ENCODE measurements around the gene GRP.

Gene GRP

DNA sequence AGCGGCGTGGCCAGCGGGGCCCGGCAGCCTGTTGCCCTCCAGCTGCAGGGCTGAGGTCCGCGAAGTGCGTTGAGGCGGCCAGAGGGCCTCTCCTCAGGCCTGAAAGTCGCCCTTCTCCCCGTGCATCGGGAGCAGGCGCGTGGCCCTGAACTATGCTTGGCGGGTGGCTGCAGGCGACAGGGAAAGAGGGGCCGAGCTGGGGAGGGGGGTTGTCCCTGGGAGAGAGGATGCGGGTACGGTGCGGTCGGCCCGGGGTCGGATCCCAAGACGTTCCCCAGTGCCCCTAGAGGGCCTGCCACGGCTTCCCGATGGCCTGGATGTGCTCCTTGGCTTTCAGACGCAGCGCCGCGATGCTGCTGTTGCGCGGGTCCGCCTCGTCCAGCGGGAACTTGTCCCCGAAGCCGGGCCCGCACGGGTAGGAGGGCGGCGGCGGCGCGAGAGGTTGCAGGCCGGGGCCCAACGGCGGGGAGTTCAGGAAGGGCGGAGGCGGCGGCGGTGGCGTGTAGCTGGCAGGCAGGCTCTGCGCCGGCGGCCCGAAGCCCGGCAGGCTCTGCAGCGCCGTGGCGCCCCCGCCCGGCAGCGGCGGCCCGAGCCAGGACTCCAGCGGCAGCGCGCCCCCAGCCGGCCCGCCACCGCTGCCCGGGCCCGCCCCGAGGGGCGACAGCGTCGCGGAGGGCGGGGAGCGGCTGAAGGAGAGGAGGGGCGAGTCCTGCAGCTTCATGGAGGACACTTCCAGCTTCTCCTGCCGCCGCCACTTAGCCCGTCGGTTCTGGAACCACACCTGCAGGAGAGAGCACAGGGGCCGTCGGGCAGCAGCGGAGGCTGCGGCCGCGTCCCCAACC is 49.0 kb downstream of the GRP start:
- DNase-seq: peak; percentile 58

DNA sequence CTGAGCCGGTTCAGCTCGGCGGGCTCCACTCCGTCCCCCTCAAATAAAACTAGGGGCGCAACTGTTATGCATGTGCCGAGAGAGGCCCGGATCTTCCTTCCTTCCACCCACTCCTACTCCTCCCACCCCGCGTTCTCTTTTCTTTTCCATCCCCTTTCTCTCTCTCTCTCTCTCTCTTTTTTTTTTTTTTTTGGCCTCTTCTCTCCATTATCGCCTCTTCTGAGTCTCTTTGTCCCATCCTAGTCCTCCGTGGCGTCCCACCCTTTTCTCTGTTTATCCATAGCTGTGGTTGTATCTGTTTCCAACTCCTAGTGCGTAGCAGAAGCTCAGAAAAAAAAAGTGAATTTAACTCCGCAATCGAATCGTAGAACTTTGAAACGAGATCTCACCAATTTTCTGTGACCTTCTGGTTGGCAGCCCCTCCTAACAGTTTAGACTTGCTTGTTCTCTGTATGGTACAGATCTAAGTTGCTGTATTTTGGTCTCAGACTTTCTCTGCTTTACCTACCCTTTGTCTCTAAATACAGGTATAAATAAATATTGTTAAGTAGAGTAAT is 49.7 kb downstream of the GRP start:
- no peak for DNase-seq

DNA sequence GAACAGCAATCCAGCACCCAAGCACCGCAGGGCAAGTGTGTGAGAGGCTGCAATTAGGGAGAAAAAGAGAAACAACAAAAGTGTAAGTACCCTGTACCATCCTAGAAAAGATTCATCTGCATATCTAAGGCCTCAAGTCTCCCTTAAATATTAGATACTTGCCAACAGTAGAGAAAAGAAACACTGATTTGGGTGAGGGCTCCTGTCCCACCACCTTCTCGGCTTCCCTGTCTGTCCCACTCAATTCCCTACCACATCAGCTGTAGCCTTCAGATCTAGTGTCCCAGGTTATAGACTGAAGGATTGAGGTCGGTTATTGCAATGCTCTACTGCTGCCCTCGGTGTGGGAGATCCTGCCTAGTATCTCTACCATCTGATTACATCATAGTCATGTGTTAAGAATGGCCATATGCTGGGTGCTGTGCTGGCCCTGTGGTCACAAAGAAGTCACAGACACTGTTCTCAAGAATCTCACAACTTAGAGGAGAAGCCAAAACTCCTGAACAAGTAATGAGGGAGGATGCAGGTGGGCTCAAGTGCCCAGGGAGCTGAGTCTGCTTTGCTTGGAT is 50.8 kb downstream of the GRP start:
- no peak for DNase-seq

DNA sequence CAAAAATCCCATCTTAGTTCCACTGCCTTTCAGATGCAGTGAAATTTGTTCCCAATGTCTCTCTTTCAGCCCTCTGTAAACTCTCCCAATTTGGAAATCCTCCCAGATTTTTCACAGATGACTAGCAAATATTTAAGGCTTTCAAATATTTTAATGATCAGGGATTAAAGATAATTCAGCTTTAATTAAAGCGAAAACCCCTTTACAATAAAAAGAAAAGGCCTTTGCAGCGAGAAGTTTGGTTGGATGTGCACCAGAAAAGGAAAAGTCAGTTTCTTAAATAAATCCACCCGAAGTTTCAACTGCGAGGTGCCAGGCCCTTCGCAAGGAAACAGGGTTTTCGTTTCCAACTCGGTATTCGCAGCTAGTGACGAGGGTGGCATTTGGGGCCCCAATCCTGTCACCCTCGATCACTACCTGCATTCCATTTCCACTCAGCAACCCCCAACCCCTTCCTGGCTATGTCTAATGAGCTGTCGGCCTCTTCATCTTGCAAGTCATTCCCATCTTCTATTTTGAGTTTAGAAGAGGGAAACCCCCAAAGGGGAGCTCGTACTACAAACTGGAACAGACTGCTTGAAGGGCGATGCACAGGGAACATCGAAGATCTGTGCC is 51.8 kb downstream of the GRP start:
- DNase-seq: no peak

DNA sequence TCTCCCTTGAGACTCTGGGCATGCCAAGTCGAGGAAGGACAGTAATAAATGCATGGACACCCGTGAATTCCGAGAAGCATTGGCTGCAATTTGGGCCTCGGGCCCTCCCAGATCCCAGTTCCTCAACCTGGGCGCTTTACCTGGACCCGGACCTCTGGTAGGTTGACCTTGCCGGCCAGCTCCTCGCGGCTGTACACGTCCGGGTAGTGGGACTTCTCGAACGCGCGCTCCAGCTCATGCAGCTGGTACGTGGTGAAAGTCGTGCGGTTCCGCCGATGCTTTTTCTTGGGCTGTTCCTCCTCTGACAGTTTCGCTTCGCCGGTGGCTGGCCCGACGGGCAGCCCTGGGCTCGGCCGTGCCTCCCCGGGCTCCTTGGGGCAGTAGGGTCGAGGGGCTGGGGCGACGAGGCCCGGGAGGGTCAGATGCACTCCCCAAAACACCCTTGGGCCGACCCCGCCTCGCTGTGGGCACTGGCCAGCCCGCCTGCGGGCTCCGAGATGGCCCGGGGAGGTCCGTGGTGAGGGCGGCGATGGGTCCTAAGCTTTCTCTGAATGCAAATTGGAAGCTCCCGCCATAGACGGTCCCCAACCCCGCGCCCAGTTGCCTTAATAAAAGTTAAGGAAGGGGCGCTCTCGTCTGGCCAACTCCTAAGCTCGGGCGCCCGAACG is 52.4 kb downstream of the GRP start:
- DNase-seq: no peak

DNA sequence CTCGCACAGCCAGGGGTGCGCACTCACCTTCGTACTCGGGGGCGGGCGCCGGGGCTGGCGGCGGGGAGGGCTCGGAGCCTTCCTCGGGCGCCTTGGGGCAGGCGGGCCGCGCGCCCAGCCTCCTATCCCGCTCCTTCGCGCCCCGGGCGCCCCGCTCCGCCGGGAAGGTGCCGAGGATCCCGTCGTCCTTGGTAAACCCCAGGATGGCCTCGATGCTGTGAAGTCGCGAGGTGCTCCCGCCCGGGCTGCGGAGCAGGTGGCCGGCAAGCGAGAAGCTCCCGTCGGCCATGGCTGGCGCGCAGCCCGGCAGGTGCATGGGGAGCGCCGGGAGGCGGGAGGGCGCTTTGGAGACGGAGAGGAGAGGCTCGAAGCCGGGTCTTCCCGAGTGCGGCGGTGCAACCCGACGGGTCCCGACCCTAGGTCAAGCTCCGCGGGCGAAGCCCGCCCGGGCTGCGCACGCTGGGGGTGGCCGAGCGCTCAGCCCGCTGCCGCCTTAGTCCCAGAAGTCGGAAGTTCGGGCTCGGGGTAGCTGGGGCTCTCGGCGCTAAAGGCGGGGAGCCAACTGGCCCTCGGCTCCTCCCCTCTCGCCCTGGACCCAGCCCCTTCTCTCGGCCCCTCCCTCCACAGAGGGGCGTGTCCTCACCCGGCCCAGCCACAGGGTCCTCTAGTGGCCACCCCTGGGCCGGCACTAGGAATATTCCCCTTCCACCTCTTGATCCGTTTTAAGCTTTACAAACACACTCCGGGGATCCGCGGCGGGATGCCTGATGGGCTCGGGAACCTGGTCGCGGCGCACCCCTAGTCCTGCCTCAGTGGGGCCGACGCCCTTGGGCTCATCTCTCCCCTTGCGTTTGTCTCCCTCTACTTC is 53.2 kb downstream of the GRP start, which contains the start of gene RAX:
Gene RAX, minus strand, starts transcription at position 564 of the 868 bp plus-strand sequence. Its CDS starts 248 bp downstream, at position 316.
- DNase-seq: no peak

DNA sequence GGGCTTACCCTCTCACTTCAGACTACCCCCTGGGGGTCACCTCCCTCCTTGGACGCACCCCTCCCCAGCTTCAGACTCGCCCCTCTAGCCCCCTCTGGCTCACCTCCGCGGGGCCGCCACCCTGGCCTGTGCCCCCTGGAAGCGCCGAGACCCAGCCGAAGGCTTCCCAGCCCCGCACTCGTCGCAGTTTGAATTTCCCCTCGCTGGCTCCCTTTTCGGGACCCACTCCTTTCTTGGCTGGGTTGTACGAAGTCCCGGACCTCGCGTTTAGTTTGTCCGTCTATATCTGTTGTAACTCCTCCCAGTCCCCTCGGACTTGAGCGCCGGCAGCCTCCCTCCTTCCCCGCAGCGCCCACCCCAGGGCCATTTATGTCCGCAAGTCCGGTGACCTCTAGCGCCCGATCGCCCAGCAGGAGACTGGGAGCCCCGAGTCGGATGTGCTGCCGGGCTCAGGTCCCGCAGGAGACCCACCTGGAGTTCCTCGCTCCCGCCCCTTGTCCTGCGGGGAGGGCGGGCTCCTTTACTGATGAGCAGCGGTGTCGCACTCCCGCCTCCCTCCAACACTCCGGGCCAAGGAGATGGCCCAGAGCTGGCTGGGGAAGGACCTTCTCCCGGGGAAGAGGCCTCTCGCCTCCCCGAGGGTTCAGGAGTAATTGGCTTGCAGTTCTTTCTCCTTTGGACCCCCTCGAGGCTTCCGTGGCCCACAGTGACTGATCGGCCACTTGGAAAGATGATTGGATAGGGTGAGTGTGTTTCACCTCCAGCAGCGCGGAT is 54.0 kb downstream of the GRP start:
- no peak for DNase-seq

DNA sequence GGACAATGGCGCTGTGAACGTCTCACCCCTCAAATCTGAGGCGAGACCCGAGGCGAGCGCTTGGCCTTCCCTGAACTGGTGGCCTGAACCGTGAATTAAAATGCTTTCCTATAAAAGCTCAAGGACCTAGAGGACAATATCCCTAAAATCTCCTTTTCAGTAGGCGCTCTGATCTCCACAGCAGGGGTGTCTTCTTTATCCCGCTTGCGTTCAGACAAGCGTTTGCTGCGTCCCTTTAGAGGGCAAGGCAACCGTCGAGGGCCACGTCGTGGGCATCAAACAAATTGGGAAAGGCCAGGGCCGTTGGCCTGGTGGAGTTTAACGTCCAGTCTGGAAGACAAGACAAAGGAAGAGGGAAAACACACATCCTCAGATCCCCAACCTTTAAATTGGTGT is 54.6 kb downstream of the GRP start:
- no peak for DNase-seq

DNA sequence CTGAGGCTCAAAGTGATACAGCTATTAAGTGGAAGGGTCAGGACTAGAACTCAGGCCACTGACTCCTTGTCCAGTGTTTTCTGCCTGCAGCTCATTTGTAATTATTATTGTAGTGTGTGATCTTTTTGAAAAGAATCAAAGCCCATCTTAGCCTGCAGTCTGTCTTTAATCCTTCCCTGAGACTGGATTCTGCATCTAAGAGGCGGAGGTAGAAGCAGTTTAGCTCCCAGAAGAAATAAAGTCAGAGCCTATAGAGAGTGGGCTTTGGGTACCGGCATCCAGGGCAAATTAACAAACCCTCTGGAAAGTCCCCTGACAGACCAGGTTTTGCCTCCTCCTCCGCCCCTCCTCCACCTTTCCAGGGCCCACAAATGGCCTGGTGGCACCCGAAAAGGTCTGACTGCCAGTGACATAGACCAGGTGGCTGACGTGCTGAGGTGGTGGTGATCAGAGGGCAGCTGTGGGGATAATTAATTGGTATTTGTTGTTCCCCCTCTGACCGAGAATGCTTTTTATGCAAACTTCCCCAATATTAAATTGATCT is 55.5 kb downstream of the GRP start:
- DNase-seq: no peak

DNA sequence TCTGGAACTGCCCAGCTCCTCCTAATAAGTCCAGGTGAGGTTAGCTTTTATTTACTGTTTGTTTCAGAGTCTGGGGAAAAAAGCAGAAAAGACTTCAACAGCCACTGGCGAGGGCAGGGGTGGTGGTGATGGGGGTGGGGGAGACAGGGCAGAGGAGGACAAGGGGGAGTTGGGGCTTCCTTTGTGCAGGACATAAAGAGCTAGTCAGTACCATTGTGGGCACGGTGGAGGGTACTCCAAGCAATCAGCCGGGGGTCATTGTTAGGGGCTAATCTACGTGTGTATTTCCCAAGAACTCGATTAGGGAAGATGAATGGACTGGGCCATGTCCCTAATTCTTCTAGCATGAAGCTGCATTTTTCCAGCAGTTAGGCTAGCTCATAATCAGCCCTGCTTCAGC is 56.1 kb downstream of the GRP start:
- DNase-seq: no peak

DNA sequence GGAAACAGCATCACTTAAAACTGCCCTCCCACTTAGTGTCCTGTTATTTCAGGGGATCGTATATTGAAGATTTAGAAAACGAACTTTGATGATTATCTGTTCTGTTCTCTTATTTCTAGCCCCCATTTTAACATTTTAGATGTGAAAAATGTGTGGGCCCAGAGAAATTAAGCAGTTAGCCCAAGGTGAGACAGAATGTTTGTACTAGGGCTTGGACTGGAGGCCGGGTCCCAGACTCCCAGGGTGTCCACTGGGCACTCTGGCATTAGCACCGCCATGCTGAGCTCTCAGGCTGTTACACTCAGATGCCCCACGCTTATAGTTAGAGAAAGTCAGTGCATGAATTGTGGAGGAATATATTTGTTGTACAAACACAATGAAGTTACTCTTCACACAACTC is 58.8 kb downstream of the GRP start:
- no peak for DNase-seq

DNA sequence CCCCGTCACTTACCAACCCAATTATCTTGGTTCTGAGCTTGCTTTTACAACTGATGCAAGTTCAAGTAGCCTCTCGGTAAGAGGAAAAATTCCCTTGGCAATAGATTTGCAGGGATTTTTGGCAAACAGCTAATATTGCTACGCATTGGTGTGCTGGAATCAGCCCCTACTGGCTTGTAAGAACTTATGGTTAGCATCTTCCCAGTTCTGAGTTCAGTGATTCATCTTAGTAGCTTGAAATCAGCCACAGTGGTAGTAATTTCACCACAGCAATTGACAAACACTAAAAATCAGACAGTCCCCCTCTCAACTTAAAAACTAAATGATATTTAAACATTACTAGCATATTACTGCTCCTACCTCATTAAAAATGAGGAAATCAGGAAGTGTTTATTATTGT is 59.2 kb downstream of the GRP start:
- no peak for DNase-seq

DNA sequence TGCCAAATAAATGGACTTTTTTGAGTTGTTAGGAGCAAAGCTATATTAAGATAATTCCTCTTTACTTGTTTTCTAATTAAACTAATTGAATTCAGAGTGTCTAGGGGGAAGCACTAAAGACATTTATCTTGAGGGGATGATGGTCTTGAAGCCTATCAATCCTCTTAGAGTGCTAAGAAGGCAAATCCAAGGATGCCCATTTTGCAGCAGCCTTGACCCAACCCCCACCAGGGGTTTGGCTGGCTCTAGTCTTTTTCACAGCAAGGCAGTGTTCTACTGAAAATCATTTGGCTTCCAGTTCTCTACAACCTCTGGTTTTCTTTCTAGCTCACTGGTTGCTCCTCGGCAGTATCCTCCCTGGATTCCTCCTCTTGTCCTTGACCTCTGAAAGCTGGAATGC is 59.8 kb downstream of the GRP start:
- DNase-seq: no peak
